NCI-H2107 treated with DMSO at 0.1 percent for 48 hours (cell line): Measurements from ENCODE around the gene PAFAH1B2.

Experiments used
- DNase-seq: peaks from one replicate; lab custom pipeline; 2025; ENCODE audit not compliant: unreplicated experiment; lab: John Stamatoyannopoulos, UW

PAFAH1B2 gene

GRCh38 chr11:117187799-117188481 lies 43.9 kb downstream of the PAFAH1B2 start:
- no peak for DNase-seq

GRCh38 chr11:117188620-117189081 lies 44.6 kb downstream of the PAFAH1B2 start:
- no peak for DNase-seq

GRCh38 chr11:117189191-117189940 lies 45.3 kb downstream of the PAFAH1B2 start:
- no peak for DNase-seq

- DNase-seq: no peak
These were observed 46.0 kb downstream of the PAFAH1B2 start for GRCh38 chr11:117189941-117190544.

GRCh38 chr11:117191680-117192400 lies 47.8 kb downstream of the PAFAH1B2 start:
- DNase-seq: no peak

GRCh38 chr11:117192401-117192875 lies 48.4 kb downstream of the PAFAH1B2 start:
- no peak for DNase-seq

GRCh38 chr11:117193130-117194020 lies 49.3 kb downstream of the PAFAH1B2 start:
- no peak for DNase-seq

- DNase-seq: no peak
These were observed 50.2 kb downstream of the PAFAH1B2 start for GRCh38 chr11:117194267-117194666.

GRCh38 chr11:117195258-117195657 lies 51.2 kb downstream of the PAFAH1B2 start:
- no peak for DNase-seq

GRCh38 chr11:117195761-117196160 lies 51.7 kb downstream of the PAFAH1B2 start:
- no peak for DNase-seq

- no peak for DNase-seq
These were observed 52.9 kb downstream of the PAFAH1B2 start for GRCh38 chr11:117197006-117197405.

GRCh38 chr11:117197516-117198456 lies 53.7 kb downstream of the PAFAH1B2 start:
- DNase-seq: no peak

- no peak for DNase-seq
These were observed 54.5 kb downstream of the PAFAH1B2 start for GRCh38 chr11:117198613-117199012.

GRCh38 chr11:117199053-117199915 lies 55.2 kb downstream of the PAFAH1B2 start, which contains the start of gene TAGLN:
Gene TAGLN (plus strand): TSS chr11:117199370. CDS start chr11:117203014, 3,644 bp downstream.
- DNase-seq: no peak

- no peak for DNase-seq
These were observed 56.1 kb downstream of the PAFAH1B2 start for GRCh38 chr11:117199916-117200812.

- DNase-seq: no peak
These were observed 56.9 kb downstream of the PAFAH1B2 start for GRCh38 chr11:117200813-117201657.
